ENCODE results near the gene ADAMTS17. TPM values are rescaled to one million over a fixed set of nuclear protein-coding genes. Genes with fewer than 3 reads are reported as not detected.
A peak's percentile ranks its signal among the peaks of the same experiment; 100 is the strongest.

Gene ADAMTS17
- total RNA-seq, 1 donor from 2014 or later: 6.2 TPM

DNA sequence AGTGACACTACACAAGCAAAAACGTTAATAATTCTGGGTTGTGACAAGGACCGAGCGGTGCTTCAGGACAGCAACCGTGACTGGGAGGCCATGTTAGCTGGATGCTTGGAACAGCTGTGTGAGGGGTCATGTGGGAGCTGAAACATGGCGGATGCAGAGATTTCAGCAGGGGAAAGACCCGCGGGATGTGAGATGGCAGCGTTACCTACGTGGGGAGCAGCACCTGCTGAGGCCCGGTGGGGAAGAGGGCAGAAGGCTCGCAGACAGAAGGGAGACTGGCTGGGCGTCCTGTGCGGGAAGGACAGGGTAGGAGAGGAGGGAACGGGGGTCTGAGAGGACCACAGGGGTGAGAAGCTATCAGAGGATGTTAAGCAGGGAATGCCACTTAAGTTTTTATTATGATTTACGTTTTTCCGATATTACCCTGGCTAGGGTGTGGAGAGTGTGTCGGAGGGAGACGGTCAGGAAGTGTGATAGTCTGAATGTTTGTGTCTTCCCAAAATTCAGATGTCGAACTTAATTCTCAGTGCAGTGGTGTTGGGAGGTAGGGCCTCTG, 379.7 kb downstream of the ADAMTS17 start:
- DNase-seq (peak; percentile 37), ATAC-seq (no peak)
- Histone ChIP-seq H3K4me3 (no peak overlapping the region), H3K4me1 (no peaks in the 10 kb centered on the region), H3K27ac (no peak overlapping the region), H3K27me3 (no peaks in the 10 kb centered on the region), H3K9me3 (no peaks in the 10 kb centered on the region), H3K36me3 (no peaks in the 10 kb centered on the region)
- TF ChIP-seq, protein P1, sequence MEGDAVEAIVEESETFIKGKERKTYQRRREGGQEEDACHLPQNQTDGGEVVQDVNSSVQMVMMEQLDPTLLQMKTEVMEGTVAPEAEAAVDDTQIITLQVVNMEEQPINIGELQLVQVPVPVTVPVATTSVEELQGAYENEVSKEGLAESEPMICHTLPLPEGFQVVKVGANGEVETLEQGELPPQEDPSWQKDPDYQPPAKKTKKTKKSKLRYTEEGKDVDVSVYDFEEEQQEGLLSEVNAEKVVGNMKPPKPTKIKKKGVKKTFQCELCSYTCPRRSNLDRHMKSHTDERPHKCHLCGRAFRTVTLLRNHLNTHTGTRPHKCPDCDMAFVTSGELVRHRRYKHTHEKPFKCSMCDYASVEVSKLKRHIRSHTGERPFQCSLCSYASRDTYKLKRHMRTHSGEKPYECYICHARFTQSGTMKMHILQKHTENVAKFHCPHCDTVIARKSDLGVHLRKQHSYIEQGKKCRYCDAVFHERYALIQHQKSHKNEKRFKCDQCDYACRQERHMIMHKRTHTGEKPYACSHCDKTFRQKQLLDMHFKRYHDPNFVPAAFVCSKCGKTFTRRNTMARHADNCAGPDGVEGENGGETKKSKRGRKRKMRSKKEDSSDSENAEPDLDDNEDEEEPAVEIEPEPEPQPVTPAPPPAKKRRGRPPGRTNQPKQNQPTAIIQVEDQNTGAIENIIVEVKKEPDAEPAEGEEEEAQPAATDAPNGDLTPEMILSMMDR (IDR thresholded peaks at IDR 0.05): no peak
- intact Hi-C loops (cut with DNase I): no loop called here

DNA sequence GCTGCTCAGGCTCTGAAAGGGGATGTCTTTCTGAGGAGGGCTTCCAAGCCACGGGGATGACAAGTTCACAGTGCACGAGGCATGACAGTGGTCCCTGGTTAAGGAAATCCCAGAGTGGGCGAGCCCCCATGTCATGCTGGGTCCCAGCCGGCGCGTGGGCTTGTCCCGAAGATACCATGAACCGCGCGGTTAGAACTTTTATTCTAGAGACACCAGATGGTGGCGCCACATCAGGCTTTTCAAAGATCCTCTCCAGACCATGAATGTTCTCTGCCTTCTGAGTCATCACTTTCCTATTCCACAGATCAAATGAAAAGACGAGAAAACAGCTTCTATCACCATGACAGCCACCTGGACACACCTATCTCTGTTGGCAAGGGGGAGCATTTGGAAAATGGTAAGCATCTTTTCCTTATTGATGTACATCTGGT, 380.7 kb downstream of the ADAMTS17 start:
- Histone ChIP-seq H3K27me3 (no peaks in the 10 kb centered on the region), H3K9me3 (no peaks in the 10 kb centered on the region), H3K4me3 (no peak overlapping the region), H3K4me1 (no peaks in the 10 kb centered on the region), H3K36me3 (no peaks in the 10 kb centered on the region), H3K27ac (no peak overlapping the region)
- TF ChIP-seq, protein P1 (IDR thresholded peaks at IDR 0.05): peak; percentile 10
- DNase-seq: no peak
- intact Hi-C loops (cut with DNase I): no loop called here
- ATAC-seq: peak; percentile 18

DNA sequence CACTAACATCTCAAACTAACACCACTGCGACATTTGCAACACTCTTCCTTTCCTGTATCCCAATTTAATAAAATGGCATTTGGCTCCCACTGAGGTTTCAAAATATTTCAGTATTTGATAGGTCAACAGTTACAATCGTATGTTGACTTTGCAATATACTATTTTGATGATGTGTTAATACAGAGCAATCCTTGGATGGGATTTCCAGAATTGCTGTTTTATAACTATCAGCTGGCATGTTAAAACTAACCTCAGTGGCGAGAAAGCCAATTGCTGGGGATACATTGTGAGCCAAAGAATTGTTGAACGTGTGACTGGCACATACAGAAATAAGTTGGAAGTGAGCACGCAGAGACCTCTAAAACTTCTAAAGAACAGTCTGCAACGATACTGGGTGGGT, 382.4 kb downstream of the ADAMTS17 start:
- no peaks in the 10 kb centered on the region for H3K36me3 ChIP-seq
- no peaks in the 10 kb centered on the region for H3K27me3 ChIP-seq
- ATAC-seq: no peak
- TF ChIP-seq, protein P1 (IDR thresholded peaks at IDR 0.05): no peak
- no peaks in the 10 kb centered on the region for H3K9me3 ChIP-seq
- intact Hi-C loops (cut with DNase I): no loop called here
- DNase-seq: no peak
- no peaks in the 10 kb centered on the region for H3K4me1 ChIP-seq
- no peak overlapping the region for H3K27ac ChIP-seq
- no peak overlapping the region for H3K4me3 ChIP-seq

DNA sequence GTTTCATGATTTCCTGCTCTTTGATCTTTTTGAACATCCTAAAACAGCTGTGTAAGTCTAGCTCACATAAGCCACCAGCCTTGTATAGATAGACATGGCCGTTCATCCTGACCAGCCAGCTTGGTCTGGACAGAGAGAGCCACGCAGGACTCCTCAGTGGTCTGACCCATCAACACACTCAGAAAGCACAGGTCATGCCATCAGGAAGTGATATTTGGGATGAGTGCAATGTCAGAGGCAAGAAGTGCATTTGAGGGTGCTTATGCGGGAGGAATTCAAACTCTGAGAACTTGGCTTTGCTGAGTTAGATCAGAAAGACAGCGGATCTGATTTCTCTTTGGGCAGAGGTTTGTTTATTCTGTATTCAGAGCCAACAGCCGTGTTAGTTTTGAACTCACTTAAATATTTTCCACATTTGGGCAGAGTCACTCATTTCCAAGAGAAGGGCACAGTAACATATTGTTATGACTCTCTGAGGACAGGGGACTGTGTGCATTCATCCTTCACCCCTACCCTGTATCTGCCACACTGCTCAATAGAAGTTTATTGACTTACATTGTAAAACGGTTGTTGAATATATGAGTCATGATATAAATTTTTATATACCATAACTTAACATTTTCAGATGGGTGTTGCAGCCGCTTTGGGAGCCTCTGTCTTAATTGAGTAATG, 383.2 kb downstream of the ADAMTS17 start:
- Histone ChIP-seq H3K9me3 (no peaks in the 10 kb centered on the region), H3K27me3 (no peaks in the 10 kb centered on the region), H3K27ac (no peak overlapping the region), H3K4me3 (no peak overlapping the region), H3K36me3 (no peaks in the 10 kb centered on the region), H3K4me1 (no peaks in the 10 kb centered on the region)
- DNase-seq (no peak), ATAC-seq (no peak)
- intact Hi-C loops (cut with DNase I): no loop called here
- TF ChIP-seq, protein P1 (IDR thresholded peaks at IDR 0.05): no peak

DNA sequence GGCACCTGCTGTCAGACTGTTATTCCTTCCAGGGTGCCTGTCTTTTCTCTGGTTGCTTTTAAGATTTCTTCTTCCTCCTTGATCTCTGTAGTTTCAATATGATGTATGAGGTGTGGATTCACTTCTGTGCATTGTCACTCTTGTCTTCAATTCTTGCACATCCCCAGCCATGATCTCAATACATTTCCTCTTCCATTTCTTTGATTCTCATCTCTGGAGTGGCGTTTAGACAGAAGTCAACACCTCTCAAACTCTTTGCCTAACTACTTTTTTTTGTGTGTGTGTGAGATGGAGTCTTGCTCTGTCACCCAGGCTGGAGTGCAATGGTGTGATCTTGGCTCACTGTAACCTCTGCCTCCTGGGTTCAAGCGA, 384.1 kb downstream of the ADAMTS17 start:
- ATAC-seq (no peak), DNase-seq (no peak)
- Histone ChIP-seq H3K4me1 (no peaks in the 10 kb centered on the region), H3K9me3 (no peaks in the 10 kb centered on the region), H3K27ac (no peak overlapping the region), H3K36me3 (no peaks in the 10 kb centered on the region), H3K4me3 (no peak overlapping the region), H3K27me3 (no peaks in the 10 kb centered on the region)
- TF ChIP-seq, protein P1 (IDR thresholded peaks at IDR 0.05): no peak
- intact Hi-C loops (cut with DNase I): no loop called here
